GM12878 (cell line): ENCODE data around the gene HECTD3. TPM values are rescaled to one million over a fixed set of nuclear protein-coding genes. Genes with fewer than 3 reads are reported as not detected.

ENCODE experiments used
- CREB1 ChIP-seq: IDR thresholded peaks from 2 replicates; pipeline ENCODE4 v1.6.1; 2012; ENCODE audit warnings: low read depth, mild to moderate bottlenecking, inconsistent platforms
- ELK1 ChIP-seq: IDR thresholded peaks from 2 replicates; pipeline ENCODE4 v1.6.1; 2012; ENCODE audit warnings: low read depth, low read length, improper control_type of control experiment
- HDAC2 ChIP-seq: fragments of 200-600 bp; sonication (generic); IDR thresholded peaks from 2 replicates; pipeline ENCODE4 v1.6.1; 2017
- IKZF1 ChIP-seq: fragments of 450-650 bp; conservative IDR thresholded peaks from 2 replicates; pipeline ENCODE4 v1.6.1; 2017; ENCODE audit warnings: antibody characterized with exemption, mild to moderate bottlenecking
- MYB ChIP-seq: fragments of 150-350 bp; IDR thresholded peaks from 2 replicates; pipeline ENCODE4 v1.6.1; 2014; ENCODE audit warnings: mild to moderate bottlenecking, low read depth, low read length, borderline replicate concordance
- NKRF ChIP-seq: fragments of 450-650 bp; conservative IDR thresholded peaks from 2 replicates; pipeline ENCODE4 v1.6.1; 2017; ENCODE audit warnings: mild to moderate bottlenecking, moderate library complexity
- NR2C1 ChIP-seq: fragments of 450-650 bp; IDR thresholded peaks from 2 replicates; pipeline ENCODE4 v1.6.1; 2017; ENCODE audit warnings: antibody characterized with exemption, mild to moderate bottlenecking, moderate library complexity
- RAD51 ChIP-seq: fragments of 450-650 bp; IDR thresholded peaks from 2 replicates; pipeline ENCODE4 v1.6.1; 2016; ENCODE audit warnings: moderate library complexity, mild to moderate bottlenecking, inconsistent platforms
- SMAD1 ChIP-seq: fragments of 450-650 bp; IDR thresholded peaks from 2 replicates; pipeline ENCODE4 v1.6.1; 2018; ENCODE audit warnings: mild to moderate bottlenecking, low read depth; ENCODE audit not compliant: partially characterized antibody
- WRNIP1 ChIP-seq: IDR thresholded peaks from 2 replicates; pipeline ENCODE4 v1.6.1; 2011; ENCODE audit warnings: low read depth, low read length, improper control_type of control experiment, borderline replicate concordance
- polyA plus RNA-seq, 11 experiments: library from polyadenylated mRNA; depleted of rRNA in 4 of 11; unstranded in 6 of 11; stranded (reverse) in 5 of 11; fragments of >200 nt; fragmentation: Nextera tagmentation in 4 of 11; fragmentation: Illumina TruSeq in 1 of 11; extraction: Ambion mirVana in 4 of 11; extraction: Trizol in 1 of 11; gene quantifications; 1 replicate in 1 of 11; 2 replicates in 10 of 11; pipeline versions ENCODE4 v1.2.1 to v1.2.3, GENCODE V29; 2011 to 2016; ENCODE audit warnings: inconsistent platforms in 2 of 11, missing spikeins in 2 of 11, low read depth in 1 of 11
- total RNA-seq, 4 experiments: library from RNA; depleted of rRNA in 3 of 4; stranded (reverse); fragments of >200 nt in 3 of 4; fragmentation: Illumina TruSeq in 1 of 4; extraction: Trizol in 1 of 4; gene quantifications; 2 replicates each; pipeline versions ENCODE4 v1.2.1 to v1.2.3, GENCODE V29; 2013 to 2021

Gene HECTD3
- total and polyA plus RNA-seq, 10 of the 15 experiments (the other 5 are each of a cell fraction or from before 2014, with no cell fraction given) = 3.4 to 30.4 (median 22.6) TPM

- TF ChIP-seq ELK1 (peak; percentile 36; the same call in 1 of the 2 replicates), HDAC2 (no peak), IKZF1 (peak; percentile 73), WRNIP1 (peak; percentile 71; the same call in 1 of the 2 replicates), NR2C1 (peak; percentile 23; the same call in 1 of the 2 replicates), NKRF (peak; percentile 93), SMAD1 (no peak), CREB1 (peak; percentile 78), RAD51 (peak; percentile 94), MYB (peak; percentile 80; the same call in 1 of the 2 replicates)
Measured at GRCh38 chr1:45011837-45012638, 914 bp upstream of the HECTD3 start, which contains the start of gene UROD (continued).
